A673 (cell line): ENCODE measurements around the gene TMEM208.

ENCODE experiments used
- EZH2 ChIP-seq: fragments of 200-600 bp; sonication (generic); IDR thresholded peaks from 2 replicates; pipeline ENCODE4 v1.6.1; 2017; ENCODE audit warnings: borderline replicate concordance, low read depth, mild to moderate bottlenecking, mixed read lengths, antibody characterized with exemption, low read length; ENCODE audit not compliant: poor library complexity, severe bottlenecking
- TF ChIP-seq, protein P1 (sequence below): fragments of 300-800, 200-600 bp; sonication (generic); conservative IDR thresholded peaks from 2 replicates; pipeline ENCODE4 v1.5.1; 2017; ENCODE audit warnings: low read depth, mild to moderate bottlenecking, antibody characterized with exemption, low read length, moderate library complexity, mixed read lengths

DNA sequence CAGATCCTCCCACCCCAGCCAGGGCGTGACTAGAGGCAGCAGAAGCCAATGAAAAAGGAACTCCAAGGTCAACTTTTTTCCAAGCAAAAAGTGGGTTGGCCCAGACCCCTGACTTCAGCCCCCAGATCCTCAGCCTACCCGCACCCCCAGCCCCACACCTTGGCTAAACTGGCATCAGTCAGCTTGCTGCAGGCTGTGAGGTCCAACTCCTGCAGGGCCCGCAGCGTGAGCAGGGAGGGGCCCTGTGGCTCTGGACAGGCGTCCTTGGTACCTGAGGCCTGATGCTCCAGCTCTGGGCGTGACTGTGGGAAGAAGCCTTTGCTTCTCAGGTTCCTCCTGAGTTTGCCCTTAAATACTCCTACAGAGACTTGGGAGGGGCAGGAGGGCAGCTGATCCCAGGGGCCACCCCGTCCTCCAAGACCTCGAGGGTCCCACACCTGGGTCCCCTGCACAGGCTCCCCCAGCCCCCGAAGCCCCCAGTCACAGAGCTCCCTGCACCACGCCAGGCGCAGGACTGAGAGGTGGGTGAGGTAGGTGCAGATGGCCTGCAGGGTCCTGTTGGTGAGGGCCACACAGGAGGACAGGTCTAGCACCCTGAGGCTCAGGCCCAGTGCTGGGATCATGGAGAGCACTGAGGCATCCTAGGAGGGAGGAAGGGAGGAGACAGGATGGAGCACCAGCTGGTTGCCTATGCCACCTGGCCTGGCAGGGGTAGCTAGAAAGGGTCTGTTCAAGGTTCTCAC lies 18.6 kb upstream of the TMEM208 start:
- TF ChIP-seq, protein P1, sequence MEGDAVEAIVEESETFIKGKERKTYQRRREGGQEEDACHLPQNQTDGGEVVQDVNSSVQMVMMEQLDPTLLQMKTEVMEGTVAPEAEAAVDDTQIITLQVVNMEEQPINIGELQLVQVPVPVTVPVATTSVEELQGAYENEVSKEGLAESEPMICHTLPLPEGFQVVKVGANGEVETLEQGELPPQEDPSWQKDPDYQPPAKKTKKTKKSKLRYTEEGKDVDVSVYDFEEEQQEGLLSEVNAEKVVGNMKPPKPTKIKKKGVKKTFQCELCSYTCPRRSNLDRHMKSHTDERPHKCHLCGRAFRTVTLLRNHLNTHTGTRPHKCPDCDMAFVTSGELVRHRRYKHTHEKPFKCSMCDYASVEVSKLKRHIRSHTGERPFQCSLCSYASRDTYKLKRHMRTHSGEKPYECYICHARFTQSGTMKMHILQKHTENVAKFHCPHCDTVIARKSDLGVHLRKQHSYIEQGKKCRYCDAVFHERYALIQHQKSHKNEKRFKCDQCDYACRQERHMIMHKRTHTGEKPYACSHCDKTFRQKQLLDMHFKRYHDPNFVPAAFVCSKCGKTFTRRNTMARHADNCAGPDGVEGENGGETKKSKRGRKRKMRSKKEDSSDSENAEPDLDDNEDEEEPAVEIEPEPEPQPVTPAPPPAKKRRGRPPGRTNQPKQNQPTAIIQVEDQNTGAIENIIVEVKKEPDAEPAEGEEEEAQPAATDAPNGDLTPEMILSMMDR: no peak
- no peak for TF ChIP-seq EZH2
